CD4-positive, alpha-beta T cell treated with Interleukin-17A for 1 hour (primary cell): Measurements from ENCODE around the gene HNF1A.
A peak's percentile ranks its signal among the peaks of the same experiment; 100 is the strongest.

ENCODE experiments used
- DNase-seq: peaks from one replicate; pipeline ENCODE4 v3.0.0-alpha.2; 2020

HNF1A gene

DNA sequence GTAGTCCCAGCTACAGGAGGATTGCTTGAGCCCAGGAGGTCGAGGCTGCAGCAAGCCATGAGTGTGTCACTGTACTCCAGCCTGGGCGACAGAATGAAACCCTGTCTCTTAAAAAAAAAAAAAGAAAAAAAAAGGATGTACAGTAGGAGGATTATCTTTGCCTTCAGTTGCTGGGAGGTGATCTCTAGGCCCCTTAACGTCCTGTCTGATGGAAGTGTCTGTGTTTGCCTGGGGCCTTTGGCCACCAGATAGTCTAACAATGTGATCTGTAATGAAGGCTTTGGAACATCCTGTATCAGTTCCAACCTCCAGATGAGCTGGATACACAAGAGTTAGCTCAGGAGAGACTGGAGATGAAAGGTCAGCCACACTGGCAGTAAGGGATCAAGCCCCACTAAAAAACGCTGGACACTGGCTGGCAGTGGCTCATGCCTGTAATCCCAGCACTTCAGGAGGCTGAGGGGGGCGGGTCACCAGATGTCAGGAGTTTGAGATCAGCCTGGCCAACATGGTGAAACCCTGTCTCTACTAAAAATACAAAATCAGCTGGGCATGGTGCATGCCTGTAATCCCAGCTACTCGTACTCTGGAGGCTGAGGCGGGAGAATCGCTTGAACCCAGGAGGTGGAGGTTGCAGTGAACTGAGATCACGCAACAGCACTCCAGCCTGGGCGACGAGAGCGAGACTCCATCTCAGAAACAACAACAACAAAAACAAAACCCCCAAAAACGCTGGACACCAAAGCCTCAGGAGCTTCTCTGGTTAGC, 19.0 kb upstream of the HNF1A start:
- DNase-seq = no peak

DNA sequence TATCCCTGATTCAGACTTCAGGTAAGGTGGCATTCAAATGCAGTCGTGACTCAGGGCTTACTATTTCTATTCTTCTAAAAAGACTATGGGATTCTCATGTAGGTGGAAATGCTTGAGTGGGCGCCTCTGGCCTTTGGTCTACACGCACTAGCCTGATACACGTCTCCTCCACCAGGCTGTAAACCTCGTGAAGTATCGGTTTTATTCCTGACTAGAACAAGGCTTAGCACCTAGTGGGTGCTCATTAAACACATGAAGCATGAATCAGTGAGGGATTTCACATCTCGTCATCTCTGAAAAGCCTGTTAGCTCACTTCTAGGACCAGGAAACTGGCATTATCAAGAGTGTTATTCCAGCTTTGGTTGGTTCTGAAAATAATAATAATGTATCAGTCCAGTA, 17.7 kb upstream of the HNF1A start:
- DNase-seq = no peak

DNA sequence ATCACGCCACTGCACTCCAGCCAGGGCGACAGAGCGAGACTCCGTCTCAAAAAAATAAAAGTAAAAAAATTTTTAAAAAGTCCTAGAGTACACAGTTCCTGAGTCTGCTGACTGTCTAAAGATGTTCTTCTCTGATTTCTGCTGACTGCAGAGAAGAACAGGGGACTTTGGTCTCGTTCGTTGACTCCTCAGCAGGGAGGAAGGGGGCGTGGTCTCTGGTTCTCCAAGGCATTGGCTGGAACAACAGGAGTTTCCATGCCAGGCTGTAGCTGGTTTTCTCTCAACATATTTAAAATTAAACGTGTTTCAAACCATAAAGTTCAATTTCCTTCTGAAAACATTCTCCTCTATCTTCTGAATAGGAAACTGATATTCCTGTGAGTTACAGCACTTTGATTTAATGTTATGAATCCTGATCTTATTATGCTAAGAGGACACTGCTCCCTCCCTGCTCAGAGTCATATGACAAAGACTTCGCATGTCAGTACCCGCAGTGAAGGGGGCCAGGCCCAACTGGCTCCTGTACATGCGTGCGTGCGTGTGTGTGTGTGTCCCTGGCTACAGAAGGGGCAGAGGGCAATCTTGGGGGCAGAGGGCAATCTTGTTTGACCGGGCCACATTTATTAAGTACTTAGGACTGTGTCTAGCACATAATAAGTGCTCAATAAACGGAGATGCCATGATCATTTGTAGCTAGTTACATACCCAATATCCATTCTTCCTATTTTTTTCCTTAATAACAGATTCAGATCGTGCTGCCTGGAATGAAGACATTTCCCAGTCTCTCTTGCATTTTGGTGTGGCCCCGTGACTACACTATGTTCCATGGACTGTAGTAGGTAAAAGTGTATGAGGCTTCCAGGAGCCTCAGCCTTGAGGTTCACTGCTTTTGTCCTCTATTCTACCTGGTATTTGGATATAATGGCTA, 16.5 kb upstream of the HNF1A start:
- no peak for DNase-seq

GRCh38 chr12:120962532-120963020, 15.8 kb upstream of the HNF1A start:
- no peak for DNase-seq

GRCh38 chr12:120964298-120964697, 14.0 kb upstream of the HNF1A start:
- DNase-seq = no peak

- no peak for DNase-seq
These were observed 12.7 kb upstream of the HNF1A start for GRCh38 chr12:120965534-120966091.

- DNase-seq = no peak
These were observed 8.0 kb upstream of the HNF1A start for GRCh38 chr12:120970310-120970709.

- DNase-seq = peak; percentile 73
These were observed 6.8 kb upstream of the HNF1A start for GRCh38 chr12:120971299-120972180.

DNA sequence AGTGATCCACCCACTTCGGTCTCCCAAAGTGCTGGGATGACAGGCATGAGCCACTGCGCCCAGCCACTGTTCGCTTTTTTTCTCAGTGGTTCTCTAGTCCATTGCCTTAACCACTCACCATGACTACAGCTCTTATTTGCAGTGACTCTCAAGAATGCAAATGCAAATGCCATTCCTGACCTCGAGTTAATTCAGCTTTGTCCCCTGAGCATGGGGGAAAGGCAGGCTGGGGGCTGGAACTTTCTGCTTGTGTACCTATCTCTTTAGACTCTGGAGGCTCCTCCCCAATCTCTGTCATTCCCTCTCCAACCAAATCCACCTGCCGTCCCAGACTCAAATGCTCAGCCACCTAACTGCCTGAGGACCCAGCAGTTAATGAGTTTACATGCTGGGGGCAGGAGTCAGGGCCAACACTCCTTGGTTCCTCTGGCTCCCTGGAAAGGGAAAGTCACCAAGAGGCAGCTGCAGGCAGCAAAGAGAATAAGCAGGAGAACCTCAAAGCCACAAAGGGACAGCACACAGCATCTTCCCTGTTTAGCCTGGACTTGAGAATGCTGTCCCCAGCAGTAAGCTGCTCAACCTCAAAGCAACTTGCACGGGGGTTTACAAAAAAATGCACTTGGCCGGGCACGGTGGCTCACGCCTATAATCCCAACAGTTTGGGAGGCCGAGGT, 5.3 kb upstream of the HNF1A start:
- DNase-seq = no peak

GRCh38 chr12:120977531-120978295, 630 bp upstream of the HNF1A start:
- DNase-seq = no peak

DNA sequence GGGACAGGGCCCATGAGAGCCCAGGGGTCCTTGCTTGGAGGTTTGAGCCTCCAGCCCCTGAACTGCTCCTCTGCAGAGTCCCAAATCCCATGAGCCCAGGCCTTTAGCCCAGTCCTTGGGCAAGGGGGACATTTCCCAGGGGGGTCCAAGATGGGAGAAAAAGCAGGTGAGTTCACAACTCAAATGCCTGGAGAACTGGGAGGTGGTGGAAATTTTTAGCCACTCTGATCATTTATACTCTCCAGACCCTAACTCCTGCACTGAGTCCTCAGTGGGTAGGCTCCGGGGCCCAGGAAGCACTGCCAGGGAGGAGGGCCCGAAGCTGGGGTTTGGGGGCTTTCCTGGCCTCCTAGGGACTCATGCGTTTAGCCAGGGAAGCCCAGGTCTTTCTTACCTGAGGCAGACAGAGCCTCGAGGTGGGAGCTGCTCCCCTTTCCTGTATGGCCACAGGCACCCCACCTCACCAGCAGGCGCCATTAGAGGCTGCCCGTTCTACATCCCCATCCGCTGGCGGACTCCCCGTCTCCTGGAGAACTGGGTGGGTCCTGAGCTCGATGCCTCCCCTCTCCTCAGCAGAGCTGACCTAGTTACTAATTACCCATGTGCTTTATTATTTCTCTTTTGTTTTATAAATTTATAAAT, 998 bp downstream of the HNF1A start:
- no peak for DNase-seq

GRCh38 chr12:120979862-120980696, 1.7 kb downstream of the HNF1A start:
- no peak for DNase-seq

DNA sequence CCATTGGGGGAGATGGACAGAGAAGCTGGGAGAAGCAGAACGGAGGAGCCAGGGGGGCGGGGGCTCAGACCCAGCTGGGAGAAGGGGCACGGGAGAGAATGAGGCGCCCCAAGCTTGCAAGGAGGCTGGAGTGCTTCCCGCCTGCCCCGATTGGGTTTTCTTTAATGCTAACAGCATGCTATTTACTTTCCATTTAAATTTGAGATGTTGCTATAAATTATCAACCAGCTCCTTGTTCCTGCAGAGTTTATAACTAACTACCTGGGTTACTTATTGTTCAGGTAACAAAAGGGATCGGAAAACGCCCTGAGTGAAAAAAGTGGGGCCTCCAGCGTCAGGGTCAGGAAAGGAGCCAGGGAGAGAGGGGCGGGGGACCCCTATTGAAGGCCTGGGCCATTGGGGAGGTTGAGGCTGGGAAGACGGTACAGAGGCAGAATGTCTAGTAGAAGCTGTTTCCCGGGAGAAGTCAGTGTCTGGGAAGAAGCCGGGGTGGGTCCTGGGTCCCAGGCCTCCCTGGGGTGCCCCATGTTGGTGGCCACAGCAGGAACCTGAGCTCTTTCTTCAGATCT, 2.5 kb downstream of the HNF1A start:
- no peak for DNase-seq

DNA sequence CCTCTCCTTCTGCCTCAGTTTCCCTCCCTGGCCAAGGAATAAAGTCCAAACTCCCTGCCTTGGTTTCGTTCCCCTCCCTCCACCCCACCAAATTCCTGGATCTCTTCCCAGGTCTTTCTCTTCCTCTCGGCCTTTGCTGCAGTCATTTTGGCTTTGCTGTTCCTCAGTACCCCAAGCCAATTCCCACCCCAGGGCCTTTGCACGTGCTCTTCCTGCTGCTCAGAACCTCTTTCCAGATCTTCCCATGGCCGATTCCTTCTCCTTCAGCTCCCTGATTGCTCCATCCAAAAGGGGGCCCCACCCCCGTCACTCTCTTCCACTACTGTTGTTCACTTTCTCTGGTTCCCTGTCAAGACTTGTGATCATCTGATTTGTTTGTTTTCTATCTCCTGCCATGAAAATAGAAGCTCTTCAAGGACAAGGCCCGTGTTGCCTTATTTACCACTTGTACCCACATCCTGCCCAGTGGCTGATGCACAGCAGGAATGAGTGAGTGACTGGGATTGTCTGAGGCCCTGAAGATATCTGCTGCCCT, 3.1 kb downstream of the HNF1A start:
- DNase-seq = no peak

DNA sequence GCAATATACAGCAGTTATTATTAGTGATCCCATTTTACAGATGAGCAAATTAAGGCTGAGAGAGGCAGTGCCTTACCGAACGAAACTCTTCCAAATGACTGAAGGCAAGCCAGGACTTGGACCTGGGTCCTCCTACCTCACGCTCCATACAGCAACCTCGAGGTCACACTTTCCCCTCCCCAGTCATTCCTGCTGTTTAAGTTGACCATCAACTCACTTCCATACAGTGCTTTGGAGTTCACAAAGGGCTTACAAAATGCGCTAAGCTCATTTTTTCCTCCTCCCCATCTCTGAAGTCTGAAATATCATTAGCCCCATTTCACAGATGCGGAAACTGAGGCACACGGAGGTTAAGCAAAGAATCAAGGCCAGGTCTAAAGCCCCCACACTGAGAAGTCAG, 4.3 kb downstream of the HNF1A start:
- no peak for DNase-seq

- DNase-seq = no peak
These were observed 5.4 kb downstream of the HNF1A start for GRCh38 chr12:120983759-120984158.

GRCh38 chr12:120984351-120984898, 6.1 kb downstream of the HNF1A start:
- DNase-seq = no peak

GRCh38 chr12:120988234-120988633, 9.9 kb downstream of the HNF1A start:
- DNase-seq = no peak

DNA sequence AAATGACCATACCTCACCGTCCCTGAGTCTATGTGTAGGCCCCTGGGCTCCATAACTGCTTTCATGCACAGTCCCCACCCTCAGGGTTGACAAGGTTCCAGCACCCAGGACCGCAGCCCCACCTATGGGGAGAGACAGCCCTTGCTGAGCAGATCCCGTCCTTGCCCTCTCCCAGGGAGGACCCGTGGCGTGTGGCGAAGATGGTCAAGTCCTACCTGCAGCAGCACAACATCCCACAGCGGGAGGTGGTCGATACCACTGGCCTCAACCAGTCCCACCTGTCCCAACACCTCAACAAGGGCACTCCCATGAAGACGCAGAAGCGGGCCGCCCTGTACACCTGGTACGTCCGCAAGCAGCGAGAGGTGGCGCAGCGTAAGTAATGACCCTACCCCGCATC, 10.3 kb downstream of the HNF1A start:
- no peak for DNase-seq
